Occipital lobe (tissue), 2 donors: Measurements from ENCODE around the gene TRPM3. TPM values are rescaled to one million over a fixed set of nuclear protein-coding genes. Genes with fewer than 3 reads are reported as not detected.

Source experiments
- DNase-seq: peaks from one replicate; lab custom pipeline; 2025; lab: John Stamatoyannopoulos, UW
- total RNA-seq: library from RNA; depleted of rRNA; stranded (reverse); fragments of >200 nt; gene quantifications from one replicate; pipeline ENCODE4 v1.2.3, GENCODE V29; 2014

The TRPM3 gene
- total RNA-seq, 1 donor from 2014 or later, result 20.6 TPM

DNA sequence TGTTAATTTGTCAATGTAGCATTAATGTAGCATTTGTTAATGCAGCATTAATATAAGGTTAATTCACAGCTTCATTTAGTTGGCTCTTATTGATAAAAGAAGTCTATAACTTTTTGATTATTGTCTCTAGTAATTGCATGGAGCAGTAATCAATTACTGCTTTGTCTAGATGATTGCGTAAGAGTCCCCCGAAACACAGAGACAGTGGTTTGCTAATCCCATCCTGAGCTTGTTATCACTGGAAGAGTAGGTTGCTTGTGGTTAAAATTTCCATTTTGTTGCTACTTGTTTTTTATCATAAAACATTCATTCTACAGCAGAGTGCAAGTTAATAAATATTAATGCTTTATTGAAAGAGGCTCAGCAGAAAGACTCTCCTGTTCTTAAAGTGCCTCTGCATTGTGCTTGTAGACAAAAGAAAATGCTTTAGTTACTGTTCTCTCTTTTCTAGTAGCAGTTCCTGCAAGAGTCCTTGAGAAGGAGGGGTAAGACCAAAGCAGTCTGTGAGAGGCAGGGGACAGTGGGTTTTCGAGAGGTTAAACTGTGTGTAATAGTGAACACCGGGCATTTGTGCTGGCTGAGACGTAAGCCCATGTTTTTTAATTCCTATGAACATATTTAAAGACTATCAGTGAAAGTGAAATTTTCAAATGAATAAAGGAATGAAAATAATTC lies 291.7 kb downstream of the TRPM3 start:
- no peak for DNase-seq

DNA sequence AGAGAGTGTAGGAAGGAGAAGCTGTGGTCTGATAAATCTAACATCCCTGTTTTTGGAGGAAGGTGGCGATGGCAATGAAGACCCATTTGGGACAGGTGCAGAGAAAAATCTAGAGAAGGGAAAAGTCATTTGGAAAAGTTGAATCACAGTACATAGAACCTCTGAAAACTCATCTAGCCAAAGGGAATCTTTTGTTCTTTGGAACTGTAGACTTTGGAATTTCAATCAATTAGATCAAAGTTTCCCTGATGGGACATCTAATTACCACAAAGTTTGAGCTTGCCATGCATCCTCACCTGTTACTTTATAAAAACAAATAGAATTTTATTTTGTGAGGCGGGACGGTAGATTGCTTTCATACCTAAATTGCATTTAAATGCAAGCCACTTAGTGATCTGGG lies 294.9 kb downstream of the TRPM3 start:
- no peak for DNase-seq

DNA sequence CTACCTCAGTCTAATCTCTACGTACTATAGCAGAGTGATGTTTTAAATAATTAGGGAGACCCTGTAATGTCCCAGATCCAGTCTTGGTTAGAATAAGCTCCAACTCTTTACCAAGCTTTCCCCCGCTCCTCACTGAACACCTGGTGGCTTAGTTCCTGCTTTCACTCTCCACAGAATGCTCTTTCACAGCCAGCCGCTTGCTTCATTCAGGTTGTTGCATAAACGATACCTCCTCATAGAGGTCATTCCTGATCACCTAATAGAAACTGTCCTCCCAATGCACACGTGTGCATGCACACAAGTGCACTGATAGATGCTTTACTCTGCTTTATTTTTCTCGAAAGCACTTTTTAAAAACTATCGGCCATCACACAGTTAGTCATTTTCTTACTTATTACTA lies 298.1 kb downstream of the TRPM3 start:
- no peak for DNase-seq

- DNase-seq, result no peak
Measured at GRCh38 chr9:70817311-70817710, 304.1 kb downstream of the TRPM3 start.

DNA sequence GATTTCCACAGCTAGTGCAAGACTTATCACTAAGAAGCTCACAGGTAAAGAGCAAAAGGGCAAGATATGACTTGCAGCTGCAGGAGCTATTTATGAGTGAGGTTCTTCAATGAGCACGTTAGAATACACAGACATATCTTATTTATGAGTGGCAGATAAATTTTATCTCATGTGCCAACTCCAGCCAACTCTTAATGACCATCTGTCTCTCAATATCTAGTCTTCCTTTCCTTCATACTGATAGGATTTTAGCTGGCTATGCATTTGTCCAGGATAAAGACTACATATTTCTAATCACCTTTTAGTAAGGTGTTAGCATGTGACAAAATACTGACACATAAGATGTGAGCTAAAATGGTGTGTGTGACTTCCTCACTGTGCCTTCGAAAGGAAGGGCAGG lies 304.5 kb downstream of the TRPM3 start:
- DNase-seq, result no peak

GRCh38 chr9:70816316-70816715 lies 305.1 kb downstream of the TRPM3 start:
- no peak for DNase-seq

DNA sequence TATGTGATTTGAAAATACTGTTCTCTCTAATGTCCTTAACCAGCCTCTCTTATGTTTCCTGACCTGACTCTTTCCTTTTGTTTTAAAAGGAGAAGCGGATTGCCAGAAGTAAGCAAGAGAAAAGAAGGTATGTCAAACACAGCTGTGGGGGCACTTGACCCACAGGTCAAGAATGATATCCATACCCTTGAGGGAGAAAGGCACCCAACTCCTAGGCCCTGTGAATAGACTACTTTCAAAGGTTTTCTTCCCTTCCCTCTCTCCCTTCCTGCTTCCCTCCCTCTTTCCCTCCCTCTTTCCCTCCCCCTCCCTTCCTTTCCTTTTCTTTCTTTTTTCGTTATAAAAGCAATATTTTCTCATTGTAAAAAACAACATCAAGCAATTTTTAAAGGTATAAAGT lies 306.8 kb downstream of the TRPM3 start:
- DNase-seq, result no peak

DNA sequence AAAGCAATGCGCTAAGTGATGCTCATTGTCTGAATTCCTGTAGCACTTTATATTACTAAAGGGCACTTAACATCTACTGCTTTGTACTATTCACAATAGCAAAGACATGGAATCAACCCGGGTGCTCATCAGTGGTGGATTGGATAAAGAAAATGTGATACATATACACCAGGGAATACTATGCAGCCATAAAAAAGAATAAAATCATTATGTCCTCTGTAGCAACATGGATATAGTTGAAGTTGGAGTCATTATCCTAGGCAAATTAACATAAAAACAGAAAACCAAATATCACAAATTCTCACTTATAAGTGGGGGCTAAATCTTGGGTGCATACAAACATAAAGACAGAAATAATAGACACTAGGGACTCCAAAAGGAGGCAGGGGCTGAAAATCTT lies 308.3 kb downstream of the TRPM3 start:
- no peak for DNase-seq

DNA sequence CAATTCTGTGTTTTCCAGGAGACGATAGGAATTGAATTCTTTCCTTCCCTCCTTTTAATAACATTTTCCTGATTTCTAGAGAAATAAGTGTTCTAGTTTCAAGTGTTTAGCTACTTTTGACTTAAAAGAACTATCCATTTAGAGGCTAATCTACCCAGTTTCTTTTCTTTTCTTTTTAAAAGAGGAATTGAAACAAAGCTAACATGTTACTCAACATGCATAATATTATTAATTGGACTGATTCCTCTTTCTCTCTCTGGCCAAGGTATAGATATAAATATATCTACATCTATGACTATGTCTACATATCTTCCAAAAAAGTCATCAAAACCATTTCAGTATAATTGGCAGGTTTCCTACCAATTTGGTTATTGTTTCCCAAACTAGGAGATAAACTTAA lies 309.8 kb downstream of the TRPM3 start:
- no peak for DNase-seq

DNA sequence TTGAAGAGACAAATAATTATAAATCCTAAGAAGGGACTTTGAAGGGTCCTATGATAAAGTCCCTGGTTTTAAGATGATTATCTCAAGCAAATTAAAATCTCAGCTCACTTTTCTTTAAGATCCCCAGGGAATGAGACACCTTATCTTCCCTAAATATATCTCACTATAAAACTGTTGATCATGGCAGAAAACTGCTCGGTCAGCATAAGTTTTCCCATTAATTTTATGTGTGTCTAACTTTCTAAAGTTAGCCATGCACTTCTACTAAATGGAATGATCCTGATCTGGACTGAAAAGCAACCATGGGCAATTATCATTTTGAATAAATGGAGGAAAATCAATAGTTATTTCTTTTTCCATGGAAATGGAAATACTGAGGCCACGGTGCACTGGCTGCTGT lies 314.5 kb downstream of the TRPM3 start:
- DNase-seq, result no peak

DNA sequence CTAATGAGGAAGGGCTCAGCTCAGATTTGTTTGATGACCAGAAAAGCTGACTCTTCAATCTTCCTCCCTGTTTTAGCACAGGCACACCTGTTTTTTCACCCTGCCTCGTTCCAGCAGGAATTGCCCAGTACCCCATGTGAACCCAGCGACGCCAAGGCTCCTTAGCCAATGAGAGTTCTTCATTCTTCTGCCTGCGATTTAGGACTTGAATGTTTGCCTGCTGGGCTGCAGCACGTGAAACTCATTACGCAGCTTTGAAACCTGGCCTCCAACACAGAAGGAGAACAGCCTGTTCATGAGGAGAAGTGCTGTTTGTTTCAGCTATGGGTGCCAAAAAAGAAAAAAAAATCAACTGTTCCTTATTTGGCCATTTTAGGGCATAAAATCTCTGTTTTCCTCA lies 315.5 kb downstream of the TRPM3 start:
- DNase-seq, result no peak

- DNase-seq, result no peak
Measured at GRCh38 chr9:70802758-70803436, 318.5 kb downstream of the TRPM3 start.

GRCh38 chr9:70802206-70802605 lies 319.2 kb downstream of the TRPM3 start:
- DNase-seq, result no peak

- no peak for DNase-seq
Measured at GRCh38 chr9:70801181-70801829, 320.1 kb downstream of the TRPM3 start.

GRCh38 chr9:70798018-70798417 lies 323.4 kb downstream of the TRPM3 start:
- no peak for DNase-seq

DNA sequence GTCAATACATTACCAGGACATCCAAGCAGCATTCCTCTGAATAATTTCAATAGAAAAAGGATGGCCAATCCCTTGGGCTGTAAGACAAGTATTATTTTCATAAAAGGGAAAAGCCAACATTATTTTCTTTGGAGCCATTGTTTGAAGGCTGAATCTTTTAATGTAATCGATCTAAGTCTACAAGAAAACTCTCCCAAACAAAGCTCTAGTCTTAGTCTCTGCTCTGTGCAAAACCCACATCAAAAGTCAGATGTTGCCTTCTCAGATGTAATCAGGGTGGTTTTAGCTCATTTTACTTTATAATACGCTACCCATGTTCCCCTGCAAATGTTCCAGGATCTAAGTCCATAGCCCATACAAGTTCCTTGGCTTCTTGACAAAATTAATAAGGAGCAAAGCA lies 325.6 kb downstream of the TRPM3 start:
- DNase-seq, result no peak

DNA sequence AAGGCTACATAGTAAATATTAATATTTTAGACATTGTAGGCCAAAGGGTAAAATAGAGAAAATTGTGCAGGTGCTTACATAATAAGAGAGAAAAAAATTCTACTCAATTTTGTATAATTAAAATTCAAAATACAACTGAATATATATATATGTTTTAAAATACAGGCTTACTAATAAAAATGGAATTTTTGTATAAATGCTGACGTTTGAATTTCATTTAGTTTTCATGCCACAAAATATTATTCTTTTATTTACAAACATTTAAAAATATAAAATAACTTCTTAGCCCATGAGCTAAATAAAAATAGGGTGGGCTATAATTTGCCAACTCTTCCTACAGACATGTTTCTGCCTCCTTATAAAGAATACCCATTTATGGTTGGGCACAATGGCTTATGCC lies 328.6 kb downstream of the TRPM3 start:
- DNase-seq, result no peak

DNA sequence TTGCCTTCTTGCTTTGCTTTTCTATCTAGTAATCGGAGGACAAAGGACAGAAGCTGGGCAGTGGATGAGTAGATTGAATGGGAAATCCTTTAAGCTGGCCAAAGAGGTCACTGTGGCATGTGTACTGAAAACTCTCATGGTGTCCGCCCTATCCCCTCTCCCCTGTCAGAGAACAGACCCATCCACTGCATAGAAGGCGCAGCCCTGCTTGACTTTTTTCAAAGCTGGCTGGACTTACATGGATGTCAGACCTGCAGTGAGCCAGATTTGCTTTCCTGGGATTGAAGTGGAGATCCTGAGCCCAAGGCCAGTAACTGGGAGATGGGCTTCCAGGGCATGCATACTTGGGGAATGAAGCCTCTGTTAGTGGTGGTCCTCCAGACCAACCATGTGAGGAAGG lies 329.5 kb downstream of the TRPM3 start:
- no peak for DNase-seq

- no peak for DNase-seq
Measured at GRCh38 chr9:70789086-70789485, 332.3 kb downstream of the TRPM3 start.

GRCh38 chr9:70784456-70784855 lies 337.0 kb downstream of the TRPM3 start:
- DNase-seq, result no peak

DNA sequence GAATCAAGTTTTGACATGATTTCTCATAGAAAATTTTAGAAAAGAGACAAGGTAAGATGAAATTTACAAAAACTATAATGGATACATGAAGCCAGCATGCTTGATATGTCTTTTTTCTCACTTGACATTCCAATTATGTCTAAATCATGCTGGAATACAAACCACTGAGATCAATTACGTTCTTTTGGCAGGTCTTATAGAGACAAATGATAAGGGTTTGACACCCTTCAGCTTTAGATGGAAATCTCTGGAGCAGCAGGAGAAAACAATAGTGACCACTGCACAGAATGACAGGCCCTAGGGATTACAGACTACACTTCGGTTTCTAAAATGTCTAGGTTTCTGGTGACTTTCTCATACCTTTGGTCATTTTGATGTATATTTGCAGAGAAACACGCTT lies 342.9 kb downstream of the TRPM3 start:
- no peak for DNase-seq

GRCh38 chr9:70773579-70773978 lies 347.8 kb downstream of the TRPM3 start:
- DNase-seq, result no peak

DNA sequence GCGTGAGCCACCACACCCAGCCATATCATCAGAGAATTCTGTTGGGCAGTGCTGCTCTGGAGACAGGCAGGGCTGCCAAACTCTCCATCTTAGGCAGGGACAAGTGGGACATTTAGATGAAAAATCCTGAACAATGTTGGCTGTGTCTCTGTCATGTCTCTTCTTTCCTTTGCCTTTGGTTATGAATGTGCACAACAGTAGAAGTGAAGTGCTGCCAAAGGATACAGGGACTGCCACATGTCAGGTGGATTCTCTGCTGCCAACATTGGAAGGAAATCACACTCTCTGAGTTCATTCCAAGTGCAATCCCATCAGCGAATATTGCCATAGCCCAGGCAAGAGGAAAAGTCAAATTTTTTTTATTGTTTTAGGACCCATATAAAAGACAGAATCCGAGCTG lies 348.8 kb downstream of the TRPM3 start:
- no peak for DNase-seq
